B cell (primary cell): Measurements from ENCODE around the gene VANGL1. TPM values are rescaled to one million over a fixed set of nuclear protein-coding genes. Genes with fewer than 3 reads are reported as not detected.

Experiments used
- ATAC-seq: fragments of 200-7000 bp; cut with Tn5 transposase; one replicate; pipeline ENCODE4 v1.10.0; 2021; ENCODE audit warnings: low read depth, mild to moderate bottlenecking, moderate number of reproducible peaks, moderate library complexity
- CTCF ChIA-PET: fragments of 350-600 bp; sonication (Branson Sonifier 250); formaldehyde crosslinking; loops from one replicate; lab custom pipeline; 2021; ENCODE audit warnings: antibody characterized with exemption, inconsistent platforms; lab: Charles Lee
- POLR2A ChIA-PET: fragments of 350-600 bp; sonication (Branson Sonifier 250); formaldehyde crosslinking; loops from one replicate; lab custom pipeline; 2021; ENCODE audit warnings: antibody characterized with exemption; lab: Charles Lee
- DNase-seq: peaks from one replicate; pipeline ENCODE4 v3.0.0; 2013
- H2AFZ ChIP-seq: 2 replicates; pipeline ENCODE4 v1.6.1; 2012; ENCODE audit warnings: mild to moderate bottlenecking, low read depth, low read length; ENCODE audit not compliant: insufficient read depth, poor library complexity, severe bottlenecking
- H3K27ac ChIP-seq, 2 donors: 1 replicate in 1 of 2; 2 replicates in 1 of 2; pipeline ENCODE4 v1.5.1; 2012 to 2013; ENCODE audit warnings: low read length in 2 of 2, mild to moderate bottlenecking in 2 of 2, moderate library complexity in 1 of 2
- H3K27me3 ChIP-seq, 4 experiments: fragments of 200-600 bp in 1 of 4; sonication (generic) in 1 of 4; replicated peaks in 1 of 4; 1 replicate in 2 of 4; 2 replicates in 2 of 4; pipeline versions ENCODE4 v1.6.1 to v1.7.0; 2013 to 2016; ENCODE audit warnings: low read length in 3 of 4, mild to moderate bottlenecking in 2 of 4, mixed read lengths in 1 of 4, moderate library complexity in 1 of 4; ENCODE audit not compliant: insufficient read depth in 4 of 4, control insufficient read depth in 3 of 4; ENCODE audit errors: control extremely low read depth in 1 of 4
- H3K36me3 ChIP-seq, 2 experiments: replicated peaks in 1 of 2; 1 replicate in 1 of 2; 2 replicates in 1 of 2; pipeline versions ENCODE4 v1.6.1 to v1.7.1; 2013; ENCODE audit warnings: low read length in 1 of 2; ENCODE audit not compliant: insufficient read depth in 2 of 2, control insufficient read depth in 1 of 2; ENCODE audit errors: control extremely low read depth in 1 of 2, extremely low read depth in 1 of 2
- H3K4me1 ChIP-seq, 2 donors: fragments of 200-600 bp in 1 of 2; sonication (generic) in 1 of 2; 1 replicate in 1 of 2; 2 replicates in 1 of 2; pipeline versions ENCODE4 v1.5.1 to v1.6.1; 2013 to 2017; ENCODE audit warnings: low read length in 2 of 2; ENCODE audit not compliant: control insufficient read depth in 2 of 2, insufficient read depth in 2 of 2
- H3K4me2 ChIP-seq: replicated peaks from 2 replicates; pipeline ENCODE3; 2012; ENCODE audit warnings: mild to moderate bottlenecking, low read depth, low read length; ENCODE audit not compliant: poor library complexity, severe bottlenecking
- H3K4me3 ChIP-seq, 5 experiments: fragments of 200-600 bp in 1 of 5; sonication (generic) in 1 of 5; 1 replicate in 3 of 5; 2 replicates in 2 of 5; pipeline versions ENCODE4 v1.5.1 to v1.7.0; 2011 to 2016; ENCODE audit warnings: low read length in 4 of 5, mild to moderate bottlenecking in 4 of 5, low read depth in 2 of 5, control low read depth in 1 of 5, moderate library complexity in 1 of 5; ENCODE audit not compliant: insufficient read depth in 1 of 5; ENCODE audit errors: control extremely low read depth in 1 of 5, extremely low read depth in 1 of 5
- H3K79me2 ChIP-seq: fragments of 200-600 bp; sonication (generic); one replicate; pipeline ENCODE4 v1.6.0; 2016; ENCODE audit warnings: low read length; ENCODE audit not compliant: control insufficient read depth, insufficient read depth
- H3K9ac ChIP-seq: fragments of 200-600 bp; sonication (generic); 2 replicates; pipeline ENCODE4 v1.6.1; 2017; ENCODE audit warnings: mild to moderate bottlenecking, low read length, moderate library complexity
- H3K9me3 ChIP-seq, 3 donors: one replicate each; pipeline versions ENCODE4 v1.6.1 to v1.7.1; 2013; ENCODE audit warnings: low read length in 2 of 3; ENCODE audit not compliant: control insufficient read depth in 2 of 3, insufficient read depth in 1 of 3; ENCODE audit errors: control extremely low read depth in 1 of 3
- H4K20me1 ChIP-seq: 2 replicates; pipeline ENCODE4 v1.6.0; 2012; ENCODE audit warnings: mild to moderate bottlenecking, low read length; ENCODE audit not compliant: insufficient read depth, control insufficient read depth, poor library complexity, severe bottlenecking
- H3K27ac Mint-ChIP-seq: one replicate; pipeline ENCODE4 v1.8.0; 2021; ENCODE audit warnings: mixed read lengths
- H3K27me3 Mint-ChIP-seq: one replicate; pipeline ENCODE4 v1.8.0; 2021; ENCODE audit warnings: mixed read lengths
- H3K4me1 Mint-ChIP-seq: one replicate; pipeline ENCODE4 v1.8.0; 2021; ENCODE audit warnings: mixed read lengths
- H3K4me3 Mint-ChIP-seq: one replicate; pipeline ENCODE4 v1.8.0; 2021; ENCODE audit warnings: mixed read lengths
- H3K9me3 Mint-ChIP-seq: one replicate; pipeline ENCODE4 v1.8.0; 2022; ENCODE audit warnings: mixed read lengths; ENCODE audit not compliant: insufficient read depth
- CTCF ChIP-seq: fragments of 200-600 bp; IDR thresholded peaks from one replicate; pipeline ENCODE4 v1.8.0; 2022; ENCODE audit warnings: antibody characterized with exemption, mild to moderate bottlenecking
- EZH2 ChIP-seq: IDR thresholded peaks from 2 replicates; pipeline ENCODE4 v1.6.1; 2012; ENCODE audit warnings: borderline replicate concordance, low read depth, mild to moderate bottlenecking, moderate library complexity, low read length; ENCODE audit not compliant: insufficient read depth, poor library complexity, severe bottlenecking
- WGBS: methylation state at CpG from one replicate; pipeline ENCODE4 v1.1.5; 2013; ENCODE audit warnings: missing lambda C conversion rate; ENCODE audit not compliant: insufficient coverage; 5-methylcytosine and 5-hydroxymethylcytosine counted together
- intact Hi-C: fragments of 100-400 bp; cut with micrococcal nuclease; formaldehyde crosslinking; loops from one replicate; pipeline ENCODE4 v1.10.0; 2022
- polyA plus RNA-seq: library from polyadenylated mRNA; depleted of rRNA; stranded (reverse); fragments of >200 nt; gene quantifications from 2 replicates; pipeline ENCODE4 v1.2.3, GENCODE V29; 2012
- total RNA-seq, 2 donors: library from RNA; stranded (reverse); fragments of 120-200 nt in 1 of 2; gene quantifications; 1 replicate in 1 of 2; 2 replicates in 1 of 2; pipeline versions ENCODE4 v1.2.3 to v1.2.4, GENCODE V29; 2013 to 2022

The VANGL1 gene
- total and polyA plus RNA-seq, 2 donors (not counting 1 experiment from before 2014, with no cell fraction given): 0.21 to 0.30 TPM

DNA sequence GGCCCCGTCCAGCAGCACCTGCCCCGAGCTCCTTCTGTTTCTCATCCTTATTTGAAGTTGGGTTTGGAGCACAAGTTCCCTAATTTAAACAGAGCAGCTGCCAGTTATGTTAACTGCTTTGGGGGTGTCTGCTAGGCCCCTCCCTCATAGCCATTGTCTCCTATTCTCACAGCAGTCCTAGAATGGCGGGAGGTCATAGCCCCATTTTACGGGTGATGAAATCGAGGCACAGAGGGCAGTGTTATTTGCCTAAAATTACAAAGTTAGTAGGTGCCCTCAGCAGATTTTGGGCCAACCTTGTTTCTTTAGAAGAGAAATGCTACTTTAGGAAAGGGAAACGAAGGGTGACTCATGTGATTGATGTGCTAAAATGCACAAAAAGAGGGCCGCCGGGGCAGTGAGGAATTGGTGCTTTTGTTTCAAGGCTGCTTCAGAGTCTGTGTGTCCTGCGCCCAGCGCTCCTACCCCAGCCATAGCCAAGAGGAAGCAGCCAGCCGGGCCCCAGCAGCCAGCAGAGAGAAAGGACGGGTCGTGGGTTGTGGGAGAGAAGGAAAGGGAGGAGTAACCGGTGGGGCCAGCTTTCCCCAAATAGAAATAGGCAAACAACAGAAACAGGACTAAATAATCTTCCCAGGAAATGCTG is 13.0 kb downstream of the VANGL1 start:
- no peaks in the 10 kb centered on the region for H3K27me3 Mint-ChIP-seq
- Histone ChIP-seq H3K9me3 (no peaks in the 10 kb centered on the region), H3K79me2 (no peaks in the 10 kb centered on the region), H3K27me3 (no peaks in the 10 kb centered on the region), H3K4me1 (no peaks in the 10 kb centered on the region), H4K20me1 (no peaks in the 10 kb centered on the region), H2AFZ (no peak overlapping the region), H3K4me3 (no peak overlapping the region), H3K4me2 (no peak overlapping the region), H3K27ac (no peak overlapping the region), H3K36me3 (no peaks in the 10 kb centered on the region), H3K9ac (no peak overlapping the region)
- CTCF ChIA-PET: interaction anchor here (0.6 kb wide), 1 partner anchor 38 kb away, joined by 3 read pairs; no protein-coding TSS in a partner anchor
- POLR2A ChIA-PET: no interaction called here
- TF ChIP-seq EZH2: no peak
- ATAC-seq (no peak), DNase-seq (no peak)
- H3K4me3 Mint-ChIP-seq: no peak overlapping the region
- intact Hi-C loops: no loop called here
- H3K27ac Mint-ChIP-seq: no peak overlapping the region
- H3K9me3 Mint-ChIP-seq: no peaks in the 10 kb centered on the region
- WGBS: 30% methylated on average over 6 of the region's 14 CpGs
- H3K4me1 Mint-ChIP-seq: no peaks in the 10 kb centered on the region

DNA sequence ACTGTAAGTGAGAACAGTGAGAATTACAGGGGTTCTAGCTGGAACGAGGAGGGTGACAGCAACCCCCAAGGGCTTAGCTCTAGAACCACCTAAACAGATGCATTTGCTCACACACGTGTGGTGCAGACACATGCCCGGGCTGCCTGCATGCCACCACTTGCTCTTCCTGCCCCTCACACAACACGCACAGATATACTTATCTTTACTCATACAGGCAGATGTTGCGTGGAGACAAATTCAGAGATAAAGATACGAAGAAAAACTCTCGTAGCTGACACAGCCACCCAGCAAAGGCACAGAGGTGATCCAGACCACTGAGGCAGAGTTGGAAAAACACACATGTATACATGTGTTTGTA is 13.5 kb downstream of the VANGL1 start:
- ChIA-PET CTCF (no interaction called here), POLR2A (no interaction called here)
- H3K27me3 ChIP-seq: no peaks in the 10 kb centered on the region
- H3K27me3 Mint-ChIP-seq: no peaks in the 10 kb centered on the region
- H3K9me3 ChIP-seq: no peaks in the 10 kb centered on the region
- H3K9me3 Mint-ChIP-seq: no peaks in the 10 kb centered on the region
- H3K9ac ChIP-seq: no peak overlapping the region
- H3K36me3 ChIP-seq: no peaks in the 10 kb centered on the region
- no peaks in the 10 kb centered on the region for H3K4me1 Mint-ChIP-seq
- no peak overlapping the region for H3K4me2 ChIP-seq
- H4K20me1 ChIP-seq: no peaks in the 10 kb centered on the region
- no peak overlapping the region for H3K27ac ChIP-seq
- no peak overlapping the region for H3K4me3 Mint-ChIP-seq
- 47% methylated on average over 6 of the region's 7 CpGs for WGBS
- TF ChIP-seq EZH2: no peak
- TF ChIP-seq CTCF: no peak
- no peaks in the 10 kb centered on the region for H3K79me2 ChIP-seq
- ATAC-seq (no peak), DNase-seq (no peak)
- H2AFZ ChIP-seq: no peak overlapping the region
- no peaks in the 10 kb centered on the region for H3K4me1 ChIP-seq
- no peak overlapping the region for H3K4me3 ChIP-seq
- intact Hi-C loops: no loop called here
- H3K27ac Mint-ChIP-seq: no peak overlapping the region
